ENCODE results near the gene CRYBG3.

Gene CRYBG3

DNA sequence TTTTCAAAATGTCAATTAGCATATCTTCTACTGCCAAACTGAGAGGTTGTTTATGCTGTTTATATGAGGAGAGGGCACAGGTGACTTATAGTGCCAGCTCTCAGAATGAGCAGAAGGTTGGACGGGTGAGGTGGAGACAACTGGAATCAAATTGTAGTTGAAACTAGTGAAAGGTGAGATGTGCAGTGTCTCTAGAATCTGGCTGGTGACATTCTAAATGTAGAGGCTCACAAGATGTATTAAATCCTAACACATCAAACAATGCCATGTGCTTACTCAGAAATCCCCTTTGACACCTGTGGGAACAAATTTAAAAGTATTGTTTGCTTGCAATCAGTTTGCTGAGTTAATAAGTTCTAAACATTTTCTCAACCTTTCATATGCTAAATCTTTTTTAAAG lies 40.8 kb downstream of the CRYBG3 start:
- DNase-seq (ENCODE audit: insufficient read length, low spot score) = no peak
- no peak for FAIRE-seq
- TF ChIP-seq POLR2A (IDR thresholded peaks at IDR 0.05; ENCODE audit: low read depth, low read length) = no peak

DNA sequence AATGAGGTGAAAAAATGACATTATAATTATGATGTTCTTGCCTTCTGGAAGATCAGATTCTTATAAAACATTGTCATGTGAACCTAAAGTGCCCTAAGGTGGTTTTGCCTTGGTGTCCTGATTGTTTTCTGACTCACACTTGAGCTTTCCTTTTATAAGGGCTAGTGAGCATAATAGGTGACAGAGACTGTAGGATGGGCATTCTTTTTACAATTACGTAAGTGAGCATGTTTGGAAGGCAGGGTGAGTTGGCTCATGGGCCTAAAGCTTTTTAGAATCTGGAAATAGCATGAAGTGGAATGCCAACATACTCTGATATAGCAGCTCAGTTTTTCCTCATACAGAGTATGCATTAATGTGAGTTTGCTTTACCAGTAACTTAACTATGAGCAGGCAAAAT lies 41.2 kb downstream of the CRYBG3 start:
- FAIRE-seq (peak; percentile 57), DNase-seq (ENCODE audit: insufficient read length, low spot score) (no peak)
- no peak for TF ChIP-seq POLR2A (IDR thresholded peaks at IDR 0.05; ENCODE audit: low read depth, low read length)

DNA sequence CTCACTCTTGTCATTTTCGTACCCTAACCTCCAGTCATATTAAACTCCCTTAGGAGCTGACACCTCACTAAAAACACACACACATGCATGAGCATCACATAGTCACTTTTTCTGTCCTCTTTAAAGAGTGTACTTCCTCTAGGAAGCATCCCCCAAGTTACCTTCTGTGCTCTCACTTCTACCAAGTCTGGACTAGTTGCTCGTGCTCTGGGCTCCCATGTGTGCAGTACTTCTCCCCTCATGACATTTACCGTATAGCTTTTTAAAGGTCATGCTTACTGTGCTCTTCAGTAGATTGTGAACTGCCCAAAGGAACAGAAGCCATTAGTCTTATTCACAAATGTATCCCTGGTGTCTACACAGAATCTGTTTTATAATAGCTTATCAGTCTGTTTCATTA lies 42.0 kb downstream of the CRYBG3 start:
- DNase-seq (ENCODE audit: insufficient read length, low spot score) (no peak), FAIRE-seq (no peak)
- TF ChIP-seq POLR2A (IDR thresholded peaks at IDR 0.05; ENCODE audit: low read depth, low read length) = no peak

DNA sequence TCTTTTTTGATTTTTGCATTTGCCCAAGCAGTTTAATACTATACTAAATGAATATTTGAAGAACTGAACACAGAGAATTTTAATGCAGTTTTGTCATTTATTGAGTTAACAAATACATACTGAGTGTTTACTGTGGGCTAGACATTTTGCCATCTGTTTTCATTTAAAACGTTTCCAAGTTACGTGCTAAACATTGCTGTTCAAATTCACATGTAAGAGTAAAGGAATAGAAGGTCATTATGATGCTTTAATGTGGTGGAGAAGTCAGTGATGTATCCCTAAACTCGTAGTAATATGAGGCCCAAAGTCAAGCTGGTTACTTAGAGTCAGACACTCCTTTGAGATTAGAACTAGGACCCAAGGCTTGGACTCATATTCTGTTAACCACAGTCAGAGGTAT lies 49.4 kb downstream of the CRYBG3 start:
- no peak for TF ChIP-seq POLR2A (IDR thresholded peaks at IDR 0.05; ENCODE audit: low read depth, low read length)
- peak; percentile 83 for FAIRE-seq
- DNase-seq (ENCODE audit: insufficient read length, low spot score) = no peak

DNA sequence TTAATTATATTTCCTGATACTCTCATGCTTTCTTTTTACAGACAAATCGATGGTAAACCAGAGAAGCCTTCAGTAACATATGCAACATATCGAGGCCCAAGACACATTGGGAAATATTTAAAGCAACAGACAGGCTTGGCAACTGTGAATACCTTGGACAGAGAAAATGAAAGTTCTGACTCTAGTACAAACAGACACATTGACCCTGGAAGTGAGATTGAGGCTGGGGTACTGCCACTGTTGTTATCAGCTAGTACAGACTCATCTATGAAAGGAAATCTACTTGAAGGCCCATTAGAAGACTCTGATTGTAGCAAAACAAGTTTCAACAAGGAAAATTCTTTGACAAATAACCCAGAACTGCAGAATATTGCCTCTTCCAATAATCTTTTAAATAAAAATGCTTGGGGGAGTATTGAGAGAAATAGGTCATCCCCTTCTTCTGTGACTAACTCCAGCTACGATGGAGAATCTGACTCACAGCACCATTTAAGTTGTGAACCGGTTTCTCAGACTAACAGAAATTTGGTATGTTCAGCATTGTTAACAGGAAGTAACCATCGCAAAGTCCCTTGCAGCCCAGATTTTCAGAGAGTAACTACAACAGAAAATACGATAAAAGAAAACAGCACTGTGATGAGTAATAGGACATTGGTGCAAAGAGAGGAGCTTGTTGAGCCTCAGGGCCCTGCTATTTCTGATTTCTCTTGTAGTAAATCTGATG lies 50.2 kb downstream of the CRYBG3 start:
- peak; percentile 97 for FAIRE-seq
- DNase-seq (ENCODE audit: insufficient read length, low spot score) = peak; percentile 29
- no peak for TF ChIP-seq POLR2A (IDR thresholded peaks at IDR 0.05; ENCODE audit: low read depth, low read length)

DNA sequence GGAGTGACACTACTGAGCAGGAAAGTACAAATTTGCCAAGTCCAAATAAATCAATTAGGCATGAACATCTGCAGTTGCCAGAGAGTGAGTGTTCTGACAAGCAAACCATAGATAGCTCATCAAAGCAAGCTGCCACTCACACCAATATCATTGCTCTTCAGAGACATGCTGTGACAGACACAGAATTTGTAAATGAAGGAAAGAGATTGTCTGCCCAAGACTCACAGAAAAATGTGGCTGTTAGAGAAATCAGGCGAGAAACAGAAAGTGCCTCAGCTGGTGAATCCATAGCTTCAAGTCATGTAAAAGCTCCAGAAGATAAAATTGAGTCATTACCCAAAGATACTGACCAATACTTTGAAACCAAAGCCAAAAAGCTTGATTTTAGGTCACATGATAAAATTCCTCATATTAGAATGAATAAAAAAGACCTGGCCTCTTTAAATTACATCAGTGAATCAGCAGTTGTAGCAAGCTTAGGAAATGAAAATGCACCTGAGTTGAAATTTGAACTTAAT lies 50.8 kb downstream of the CRYBG3 start:
- no peak for DNase-seq (ENCODE audit: insufficient read length, low spot score)
- TF ChIP-seq POLR2A (IDR thresholded peaks at IDR 0.05; ENCODE audit: low read depth, low read length) = no peak
- FAIRE-seq = no peak

DNA sequence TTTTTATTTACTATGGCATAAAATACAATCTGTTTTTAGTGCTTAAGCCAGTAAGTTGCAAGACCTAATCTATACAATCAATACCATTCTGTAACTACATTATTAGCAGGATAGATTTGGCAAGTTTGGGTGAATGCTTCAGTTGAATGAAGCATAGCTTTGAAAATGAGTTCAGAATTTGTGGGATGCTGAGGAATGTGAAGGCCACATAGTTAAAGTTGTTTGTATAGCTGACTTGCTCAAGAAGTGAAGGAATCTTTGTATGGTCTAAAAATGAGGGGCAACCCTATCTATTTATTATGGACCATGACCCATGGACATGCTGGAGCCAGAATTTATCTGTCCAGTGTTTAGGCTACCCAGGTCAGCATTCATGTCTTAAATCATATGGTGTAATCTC lies 58.5 kb downstream of the CRYBG3 start:
- DNase-seq (ENCODE audit: insufficient read length, low spot score) (no peak), FAIRE-seq (peak; percentile 30)
- no peak for TF ChIP-seq POLR2A (IDR thresholded peaks at IDR 0.05; ENCODE audit: low read depth, low read length)

DNA sequence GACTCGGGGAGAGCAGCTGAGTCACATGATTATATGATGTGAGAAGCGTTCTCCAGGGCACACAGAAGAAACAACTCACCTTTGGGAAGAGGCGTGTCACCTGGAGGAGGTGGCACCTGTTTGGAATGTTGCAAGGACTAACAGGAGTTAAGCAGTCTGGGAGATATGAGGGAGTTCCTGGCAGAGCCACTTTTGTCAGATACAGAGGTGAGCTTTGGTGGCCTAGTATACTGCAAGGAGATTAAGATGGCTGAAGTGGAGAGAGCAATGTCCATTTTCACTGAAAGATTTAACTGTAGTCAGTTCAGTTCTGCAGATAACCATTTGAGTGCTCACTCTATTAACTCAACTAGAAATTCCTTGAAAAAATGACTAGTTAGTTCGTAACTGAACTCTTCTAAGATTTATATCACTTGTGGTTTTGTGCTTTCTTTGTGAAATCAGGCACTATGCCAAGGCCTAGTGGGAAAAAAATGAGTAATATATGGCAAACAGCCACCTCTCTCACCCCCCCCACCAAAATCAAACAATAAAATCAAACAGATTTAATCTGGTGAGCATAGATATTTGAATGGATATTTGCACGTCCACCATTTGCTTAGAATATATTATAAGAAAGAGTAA lies 61.3 kb downstream of the CRYBG3 start:
- DNase-seq (ENCODE audit: insufficient read length, low spot score) (peak; percentile 1), FAIRE-seq (peak; percentile 90)

DNA sequence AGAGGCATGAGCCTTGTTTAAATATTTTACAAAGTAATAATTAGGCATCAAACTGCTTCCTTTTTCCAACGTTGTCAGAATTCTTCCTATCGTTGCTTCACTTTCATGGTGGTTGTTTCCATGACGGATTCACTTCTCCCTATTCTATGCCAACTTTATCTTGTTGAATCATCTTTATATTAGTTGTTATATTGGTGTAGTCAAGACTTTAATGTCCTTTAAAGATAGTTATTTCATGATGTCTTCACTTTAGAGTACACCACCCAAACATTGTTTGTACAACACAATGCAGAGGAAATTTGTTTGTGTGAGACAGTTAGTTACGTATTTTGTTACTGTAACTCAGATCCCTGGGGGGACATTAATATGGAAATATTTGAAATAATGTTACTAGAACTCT lies 61.9 kb downstream of the CRYBG3 start:
- FAIRE-seq = no peak
- no peak for TF ChIP-seq POLR2A (IDR thresholded peaks at IDR 0.05; ENCODE audit: low read depth, low read length)
- no peak for DNase-seq (ENCODE audit: insufficient read length, low spot score)

More for the DNA sequence above, 61.3 kb downstream of the CRYBG3 start:
- TF ChIP-seq POLR2A (IDR thresholded peaks at IDR 0.05; ENCODE audit: low read depth, low read length) = no peak

DNA sequence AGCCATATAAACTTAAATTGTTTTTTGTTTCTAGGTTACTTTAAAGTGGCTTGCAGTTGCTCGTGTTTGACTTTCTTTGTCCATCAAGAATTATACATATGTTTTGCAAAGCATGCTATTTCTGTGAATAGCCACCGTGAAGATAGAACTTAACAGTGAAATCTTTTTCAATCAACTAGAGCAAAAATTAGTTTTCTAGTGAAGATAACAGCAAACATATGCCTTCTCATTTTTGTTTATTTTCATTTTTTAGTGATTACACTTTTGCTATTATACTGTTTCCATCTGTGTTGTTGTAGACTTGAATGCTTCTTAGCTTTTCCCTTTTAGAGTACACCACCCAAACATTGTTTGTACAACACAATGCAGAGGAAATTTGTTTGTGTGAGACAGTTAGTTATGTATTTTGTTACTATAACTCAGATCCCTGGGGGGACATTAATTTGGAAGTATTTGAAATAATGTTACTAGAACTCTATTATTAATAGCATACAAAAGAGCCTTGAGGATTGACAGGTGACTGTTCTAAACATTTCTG lies 62.8 kb downstream of the CRYBG3 start:
- no peak for TF ChIP-seq POLR2A (IDR thresholded peaks at IDR 0.05; ENCODE audit: low read depth, low read length)
- no peak for DNase-seq (ENCODE audit: insufficient read length, low spot score)
- peak; percentile 71 for FAIRE-seq

DNA sequence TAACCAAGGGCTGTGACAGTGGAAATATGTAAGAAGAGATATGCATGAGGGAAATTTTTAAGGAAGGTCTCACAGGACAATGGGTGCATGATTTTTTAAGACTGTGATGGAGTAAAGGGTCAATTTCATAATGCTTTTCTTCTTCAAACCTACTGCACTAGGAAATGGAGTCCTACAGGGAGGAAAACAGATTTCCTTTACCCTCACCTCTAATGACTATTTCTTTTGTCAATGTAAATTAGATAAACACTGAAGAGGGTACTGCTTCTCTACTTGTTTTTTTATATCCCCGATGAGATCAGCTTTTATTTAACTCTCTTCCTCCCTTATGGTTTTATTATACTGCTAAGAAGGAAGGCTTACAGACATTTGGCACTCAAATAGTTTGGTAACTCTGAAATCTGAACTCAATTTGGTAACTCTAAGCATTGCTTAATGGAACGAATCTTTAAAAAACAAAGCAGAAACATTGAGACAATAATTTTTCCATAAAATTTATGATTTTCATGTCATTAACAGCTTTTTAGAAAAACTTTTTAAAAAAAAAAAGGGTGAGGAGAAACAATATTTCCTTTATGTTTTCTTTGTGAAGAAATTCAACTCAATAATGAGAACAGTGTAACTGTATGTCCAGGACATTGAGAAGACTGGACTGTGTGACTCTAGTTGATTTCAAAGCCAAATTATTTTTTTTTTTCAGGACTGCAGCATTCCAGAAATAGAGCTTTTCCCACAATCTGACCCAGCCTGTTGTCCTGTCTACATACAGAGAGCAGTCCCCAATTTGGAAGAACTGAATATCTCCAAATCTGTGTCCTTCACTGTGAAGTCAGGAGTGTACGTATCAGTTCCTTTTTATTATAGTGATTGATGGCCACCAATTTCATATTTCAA lies 64.4 kb downstream of the CRYBG3 start:
- TF ChIP-seq POLR2A (IDR thresholded peaks at IDR 0.05; ENCODE audit: low read depth, low read length) = no peak
- no peak for FAIRE-seq
- no peak for DNase-seq (ENCODE audit: insufficient read length, low spot score)

DNA sequence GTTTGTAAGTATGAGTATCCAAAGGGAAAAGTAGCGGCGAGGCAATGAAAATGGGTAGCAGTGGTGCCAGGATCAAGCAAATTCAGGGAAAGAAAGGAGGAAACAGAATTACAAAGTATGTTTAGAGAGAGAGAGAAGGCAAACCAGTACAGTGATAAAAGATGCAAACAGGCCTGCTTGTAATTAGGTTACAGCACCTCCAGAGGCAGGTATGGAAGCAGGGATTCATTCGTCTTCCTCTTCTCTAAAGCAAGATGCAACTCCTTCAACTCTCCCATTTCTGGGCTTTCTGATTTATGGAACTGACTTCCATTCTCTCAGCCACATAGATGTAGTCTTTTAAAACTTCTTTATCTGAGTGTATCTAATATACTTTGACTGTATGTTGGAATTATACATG lies 68.0 kb downstream of the CRYBG3 start:
- no peak for TF ChIP-seq POLR2A (IDR thresholded peaks at IDR 0.05; ENCODE audit: low read depth, low read length)

DNA sequence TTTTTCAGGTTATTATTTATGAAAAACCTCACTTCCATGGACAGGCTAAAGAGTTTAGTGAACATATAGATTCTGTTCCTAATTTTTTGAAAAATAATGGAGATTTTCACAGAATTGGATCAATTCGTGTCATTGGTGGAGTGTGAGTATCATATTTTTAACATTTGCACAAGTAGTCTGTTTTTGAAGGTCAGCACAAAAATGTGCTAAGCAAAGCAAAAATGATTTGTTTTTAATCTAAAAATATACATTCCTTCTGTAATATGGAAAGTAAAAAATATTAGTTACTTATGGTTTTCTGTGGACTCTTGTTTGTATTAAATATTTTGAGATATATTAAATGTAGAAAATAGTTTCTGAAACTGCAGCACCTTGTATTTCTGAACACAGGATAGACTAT lies 71.0 kb downstream of the CRYBG3 start:
- DNase-seq (ENCODE audit: insufficient read length, low spot score) = no peak
- TF ChIP-seq POLR2A (IDR thresholded peaks at IDR 0.05; ENCODE audit: low read depth, low read length) = no peak
- FAIRE-seq = no peak

More for the DNA sequence above, 68.0 kb downstream of the CRYBG3 start:
- DNase-seq (ENCODE audit: insufficient read length, low spot score) (no peak), FAIRE-seq (no peak)

DNA sequence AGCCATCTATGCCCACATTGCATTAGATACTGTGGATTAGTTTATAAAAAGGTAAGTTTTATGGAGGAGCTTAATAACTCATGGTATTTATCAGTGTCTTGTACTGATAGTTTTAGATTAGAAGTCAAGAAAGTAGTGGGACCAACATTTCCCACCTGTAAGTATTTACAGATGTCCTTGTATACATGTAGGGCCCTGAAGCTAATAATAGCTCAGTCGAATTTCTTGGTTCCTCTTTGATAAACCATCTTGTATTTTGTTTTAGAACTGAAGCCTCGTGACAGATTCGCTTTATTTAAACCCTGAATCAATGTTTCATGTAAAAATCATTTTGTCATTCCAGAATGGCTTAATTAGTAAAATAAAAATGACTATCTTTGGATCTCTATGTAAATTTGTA lies 73.4 kb downstream of the CRYBG3 start:
- FAIRE-seq (no peak), DNase-seq (ENCODE audit: insufficient read length, low spot score) (no peak)
- TF ChIP-seq POLR2A (IDR thresholded peaks at IDR 0.05; ENCODE audit: low read depth, low read length) = no peak

All from H54 (cell line).